H1 (cell line): Measurements from ENCODE around the gene GPS1. TPM values are rescaled to one million over a fixed set of nuclear protein-coding genes. Genes with fewer than 3 reads are reported as not detected.

Source experiments
- CBX5 ChIP-seq: fragments of 300-800, 300-1000 bp; sonication (generic); IDR thresholded peaks from 2 replicates; pipeline ENCODE4 v1.7.1; 2016; ENCODE audit warnings: antibody characterized with exemption, low read length, low read depth
- polyA plus RNA-seq, 7 experiments: library from polyadenylated mRNA; depleted of rRNA in 3 of 7; stranded (reverse) in 5 of 7; unstranded in 2 of 7; fragments of >200 nt in 5 of 7; fragments of 200-250 nt in 2 of 7; gene quantifications; 1 replicate in 5 of 7; 2 replicates in 1 of 7; 4 replicates in 1 of 7; pipeline versions ENCODE4 v1.2.1 to v1.2.3, GENCODE V29; 2011 to 2013; ENCODE audit warnings: missing spikeins in 2 of 7, mixed read lengths in 2 of 7
- total RNA-seq: library from RNA; stranded (reverse); fragmentation: NEBNext Ultra II Directional; extraction: Animal tissue kit (Norgen Biotek cat#: 25700); gene quantifications from 2 replicates; pipeline ENCODE4 v1.2.1, GENCODE V29; 2021

The GPS1 gene
- total and polyA plus RNA-seq, 2 of the 8 experiments (the other 6 are each of a cell fraction or from before 2014, with no cell fraction given) = 153 to 277 TPM

DNA sequence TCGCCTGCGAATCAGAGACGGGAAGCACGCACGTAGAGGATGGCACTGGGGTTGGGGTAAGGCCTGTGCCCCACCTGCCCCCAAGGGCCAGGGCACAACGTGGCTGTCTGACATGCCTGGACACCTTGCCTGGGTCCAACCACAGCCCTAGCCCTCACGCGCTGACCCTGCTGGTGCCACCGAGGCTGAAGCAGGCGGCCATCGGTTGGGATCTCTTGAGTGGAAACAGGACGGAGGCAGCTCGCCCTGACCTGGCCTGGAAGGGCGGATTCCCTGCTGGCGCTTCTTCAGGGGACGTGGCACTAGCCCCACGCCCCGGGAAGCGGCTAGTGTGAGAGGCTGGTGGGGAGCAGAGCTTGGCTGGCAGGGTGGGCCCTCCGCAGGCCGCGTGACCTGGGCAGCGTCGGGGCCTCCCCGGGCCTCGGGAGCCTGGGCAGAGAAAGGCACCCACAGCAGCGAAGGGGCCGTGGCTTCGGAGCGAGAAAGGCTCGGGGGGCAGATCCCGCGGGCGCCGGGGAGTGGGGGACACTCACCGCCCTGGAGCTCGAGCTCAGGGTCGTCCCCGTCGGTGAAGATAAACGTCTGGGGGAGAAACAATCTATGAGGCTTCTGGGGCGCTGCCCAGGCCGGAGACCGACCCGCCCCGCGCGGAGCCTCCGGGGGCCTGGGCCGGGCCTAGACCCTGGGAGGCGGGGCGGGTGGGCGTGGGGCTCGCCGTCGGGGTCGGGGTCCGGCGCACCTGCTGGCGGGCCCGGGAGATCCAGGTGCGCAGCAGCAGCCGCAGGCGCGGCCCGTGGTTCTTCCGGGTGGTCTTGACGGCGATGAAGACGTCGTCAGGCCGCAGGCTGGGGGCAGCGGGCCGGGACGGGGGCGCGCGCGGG lies 697 bp upstream of the GPS1 start (continued):
- TF ChIP-seq CBX5 = no peak
